ENCODE results near the gene EFHC1. TPM values are rescaled to one million over a fixed set of nuclear protein-coding genes. Genes with fewer than 3 reads are reported as not detected.

The EFHC1 gene, protein sequence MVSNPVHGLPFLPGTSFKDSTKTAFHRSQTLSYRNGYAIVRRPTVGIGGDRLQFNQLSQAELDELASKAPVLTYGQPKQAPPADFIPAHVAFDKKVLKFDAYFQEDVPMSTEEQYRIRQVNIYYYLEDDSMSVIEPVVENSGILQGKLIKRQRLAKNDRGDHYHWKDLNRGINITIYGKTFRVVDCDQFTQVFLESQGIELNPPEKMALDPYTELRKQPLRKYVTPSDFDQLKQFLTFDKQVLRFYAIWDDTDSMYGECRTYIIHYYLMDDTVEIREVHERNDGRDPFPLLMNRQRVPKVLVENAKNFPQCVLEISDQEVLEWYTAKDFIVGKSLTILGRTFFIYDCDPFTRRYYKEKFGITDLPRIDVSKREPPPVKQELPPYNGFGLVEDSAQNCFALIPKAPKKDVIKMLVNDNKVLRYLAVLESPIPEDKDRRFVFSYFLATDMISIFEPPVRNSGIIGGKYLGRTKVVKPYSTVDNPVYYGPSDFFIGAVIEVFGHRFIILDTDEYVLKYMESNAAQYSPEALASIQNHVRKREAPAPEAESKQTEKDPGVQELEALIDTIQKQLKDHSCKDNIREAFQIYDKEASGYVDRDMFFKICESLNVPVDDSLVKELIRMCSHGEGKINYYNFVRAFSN
- total RNA-seq (10 to 100 TPM in 6 of 7 donors, 1 to 10 TPM in 1; 9.3 to 29.4 (median 16.7) TPM), polyA plus RNA-seq (10 to 100 TPM; 11.2 to 40.3 (median 16.9) TPM)
- long read RNA-seq, donor 1, full-length matches to known transcripts = 3 of 3 reads
- long read RNA-seq, donor 1, partial matches to known transcripts = 0 of 3 reads
- long read RNA-seq, donor 1, other reads (novel, unspliced or antisense) = 0 of 3 reads
- long read RNA-seq, donor 2, full-length matches to known transcripts = 2 of 2 reads
- long read RNA-seq, donor 2, partial matches to known transcripts = 0 of 2 reads
- long read RNA-seq, donor 2, other reads (novel, unspliced or antisense) = 0 of 2 reads

DNA sequence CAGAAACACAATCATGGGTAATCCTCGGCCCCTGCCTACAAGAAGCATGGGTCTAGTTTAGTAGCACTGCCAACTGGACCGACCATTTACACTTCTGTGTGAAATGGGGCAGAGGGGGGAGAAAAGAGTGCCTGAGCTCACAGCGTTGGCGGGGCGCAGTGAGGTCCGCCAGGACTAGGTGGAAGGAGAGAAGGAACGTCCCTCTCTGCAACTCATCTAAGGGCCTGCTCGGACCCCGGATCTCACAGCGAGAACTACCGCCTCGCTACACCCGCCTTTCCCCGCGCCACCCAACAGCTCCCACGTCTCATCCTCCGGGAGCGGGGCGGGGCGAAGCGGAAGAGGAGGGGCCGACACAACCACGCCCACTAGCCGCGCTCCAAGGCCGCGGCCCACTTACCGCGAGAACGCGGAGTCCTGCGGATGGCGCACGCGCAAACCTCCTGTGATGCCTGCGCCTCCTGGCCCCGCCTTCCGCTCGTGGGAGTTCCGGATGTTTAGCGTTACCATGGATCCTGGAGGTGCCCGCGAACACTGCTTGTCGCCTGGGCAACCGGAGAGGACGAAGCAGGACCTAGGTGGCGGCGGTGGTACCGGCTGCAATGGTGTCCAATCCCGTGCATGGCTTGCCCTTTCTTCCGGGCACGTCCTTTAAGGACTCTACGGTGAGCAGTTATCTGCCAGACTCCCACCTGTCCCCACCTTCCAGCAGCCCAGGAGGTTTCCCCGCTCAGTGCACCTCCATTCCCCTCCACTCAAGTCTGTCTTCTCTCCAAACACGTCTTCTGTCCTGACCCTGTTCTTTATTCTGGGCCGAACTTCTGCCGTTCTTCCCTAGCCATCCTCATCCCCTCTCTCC is at the start of gene EFHC1:
Gene EFHC1 (plus strand): TSS at position 534 of the 859 bp plus-strand sequence. CDS start 69 bp downstream, at position 603.
- TF ChIP-seq POLR2AphosphoS5 (IDR thresholded peaks at IDR 0.05) (peak; percentile 94 to 95 (median 94)), POLR2A (IDR thresholded peaks at IDR 0.05) (peak in 1 of 3 donors; percentile 28)
- TF ChIP-seq, protein P1, sequence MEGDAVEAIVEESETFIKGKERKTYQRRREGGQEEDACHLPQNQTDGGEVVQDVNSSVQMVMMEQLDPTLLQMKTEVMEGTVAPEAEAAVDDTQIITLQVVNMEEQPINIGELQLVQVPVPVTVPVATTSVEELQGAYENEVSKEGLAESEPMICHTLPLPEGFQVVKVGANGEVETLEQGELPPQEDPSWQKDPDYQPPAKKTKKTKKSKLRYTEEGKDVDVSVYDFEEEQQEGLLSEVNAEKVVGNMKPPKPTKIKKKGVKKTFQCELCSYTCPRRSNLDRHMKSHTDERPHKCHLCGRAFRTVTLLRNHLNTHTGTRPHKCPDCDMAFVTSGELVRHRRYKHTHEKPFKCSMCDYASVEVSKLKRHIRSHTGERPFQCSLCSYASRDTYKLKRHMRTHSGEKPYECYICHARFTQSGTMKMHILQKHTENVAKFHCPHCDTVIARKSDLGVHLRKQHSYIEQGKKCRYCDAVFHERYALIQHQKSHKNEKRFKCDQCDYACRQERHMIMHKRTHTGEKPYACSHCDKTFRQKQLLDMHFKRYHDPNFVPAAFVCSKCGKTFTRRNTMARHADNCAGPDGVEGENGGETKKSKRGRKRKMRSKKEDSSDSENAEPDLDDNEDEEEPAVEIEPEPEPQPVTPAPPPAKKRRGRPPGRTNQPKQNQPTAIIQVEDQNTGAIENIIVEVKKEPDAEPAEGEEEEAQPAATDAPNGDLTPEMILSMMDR (IDR thresholded peaks at IDR 0.05 in 8 of 11, conservative IDR thresholded peaks at IDR 0.05 in 3 of 11) = peak in 4 of 11 experiments; percentile 12 to 60 (median 34)
- DNase-seq = peak; percentile 99
- Histone ChIP-seq H3K36me3 (peaks cover 0 to 12% (median 0%) of the 10 kb centered on the region in 6 donors), H3K9me3 (no peaks in the 10 kb centered on the region), H3K4me3 (peak within 1 kb of the TSS; percentile 79 to 96 (median 92)), H3K4me1 (peaks cover 6 to 49% (median 35%) of the 10 kb centered on the region in 6 donors), H3K27me3 (replicated peaks in 1 of 7) (no peaks in the 10 kb centered on the region), H3K27ac (peak within 1 kb of the TSS; percentile 71 to 89 (median 85))
- WGBS, 5 donors = 0% methylated on average over 20 to 57 of the region's 57 CpGs
- intact Hi-C loops (cut with DNase I; ENCODE audit: low total_unique reads) = loop anchor here (5.0 kb wide), 1 partner anchor 157 kb away; the partner anchor contains the start of gene TRAM2

DNA sequence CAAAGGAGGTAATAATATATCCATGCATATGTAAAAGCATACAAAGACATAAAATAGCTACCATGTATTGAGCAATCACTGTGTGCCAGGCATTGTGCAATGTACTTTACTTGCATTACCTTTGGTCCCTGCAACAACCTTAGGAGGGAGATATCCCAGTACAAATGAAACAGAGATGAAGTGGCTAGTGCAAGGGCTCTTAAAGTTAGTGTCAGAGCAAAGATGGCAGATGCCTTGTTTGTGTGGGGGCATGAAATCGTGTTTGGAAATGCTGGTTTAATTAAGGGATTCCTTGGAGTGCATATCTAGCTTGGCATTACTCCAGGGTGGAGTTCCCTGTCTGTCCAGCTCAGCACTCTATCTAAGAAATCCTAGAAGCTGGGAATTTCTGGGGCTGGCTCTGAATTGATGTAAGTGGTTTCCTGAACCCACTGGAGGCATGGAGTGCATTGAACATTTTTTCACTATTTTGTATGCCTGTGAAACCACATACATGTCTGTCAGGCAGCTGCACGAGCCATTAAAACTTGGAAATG is 48.4 kb upstream of the EFHC1 start:
- H3K9me3 ChIP-seq = peaks cover 0 to 3% (median 0%) of the 10 kb centered on the region in 8 donors
- H3K27me3 ChIP-seq (replicated peaks in 1 of 7) = no peaks in the 10 kb centered on the region
- TF ChIP-seq POLR2AphosphoS5 (IDR thresholded peaks at IDR 0.05) = no peak
- TF ChIP-seq POLR2A (IDR thresholded peaks at IDR 0.05) = no peak
- TF ChIP-seq, protein P1 (IDR thresholded peaks at IDR 0.05 in 8 of 11, conservative IDR thresholded peaks at IDR 0.05 in 3 of 11) = no peak
- no peak for DNase-seq
- H3K4me1 ChIP-seq = peaks cover 0 to 27% (median 16%) of the 10 kb centered on the region in 6 donors
- H3K4me3 ChIP-seq = no peak overlapping the region
- H3K27ac ChIP-seq = no peak overlapping the region
- intact Hi-C loops (cut with DNase I; ENCODE audit: low total_unique reads) = no loop called here
- peaks cover 0 to 35% (median 2%) of the 10 kb centered on the region in 6 donors for H3K36me3 ChIP-seq
- WGBS, 5 donors = 58 to 89% (median 81%) methylated on average over 2 of the region's 2 CpGs

DNA sequence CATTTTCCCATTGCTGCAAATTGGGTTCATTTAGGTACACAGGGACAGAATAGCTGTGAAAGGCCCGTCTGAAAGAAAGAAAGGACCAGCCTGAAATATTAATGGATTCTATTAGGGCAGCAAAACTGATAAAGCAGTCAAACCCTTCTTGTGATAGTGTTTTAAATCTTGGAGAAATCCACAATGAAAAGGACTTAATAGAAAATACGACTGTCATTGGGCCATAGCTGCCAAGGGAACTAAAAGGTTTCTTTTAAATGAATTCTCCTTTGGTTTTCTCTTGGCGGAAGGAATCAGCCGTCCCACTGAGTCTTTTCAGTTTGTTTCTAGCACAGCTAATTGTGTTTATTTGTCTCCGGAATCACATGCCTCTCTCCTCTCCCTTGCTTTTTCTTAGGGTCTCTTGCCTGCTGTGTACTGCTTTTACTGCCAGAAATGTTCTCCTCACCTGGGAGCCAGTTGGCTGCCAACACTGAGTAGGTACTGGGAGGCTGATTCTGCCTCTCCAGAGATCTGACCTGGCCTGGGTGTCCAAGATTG is 46.9 kb upstream of the EFHC1 start:
- Histone ChIP-seq H3K9me3 (peaks cover 0 to 3% (median 0%) of the 10 kb centered on the region in 8 donors), H3K4me3 (no peak overlapping the region), H3K27me3 (replicated peaks in 1 of 7) (no peaks in the 10 kb centered on the region), H3K4me1 (peaks cover 0 to 42% (median 31%) of the 10 kb centered on the region in 6 donors), H3K27ac (no peak overlapping the region), H3K36me3 (peaks cover 0 to 21% (median 0%) of the 10 kb centered on the region in 6 donors)
- WGBS, 5 donors = 96 to 99% (median 97%) methylated on average over 5 of the region's 5 CpGs
- intact Hi-C loops (cut with DNase I; ENCODE audit: low total_unique reads) = no loop called here
- TF ChIP-seq POLR2AphosphoS5 (IDR thresholded peaks at IDR 0.05) (no peak), POLR2A (IDR thresholded peaks at IDR 0.05) (no peak)
- TF ChIP-seq, protein P1 (IDR thresholded peaks at IDR 0.05 in 8 of 11, conservative IDR thresholded peaks at IDR 0.05 in 3 of 11) = no peak
- DNase-seq = no peak
